ENCODE measurements around the gene FTO.

- TF ChIP-seq CTCF (IDR thresholded peaks at IDR 0.05 in 4 of 5, conservative IDR thresholded peaks at IDR 0.05 in 1 of 5) (no peak), POLR2A (IDR thresholded peaks at IDR 0.05) (no peak)
These were observed 452.4 kb downstream of the FTO start for GRCh38 chr16:54156349-54156748.

Data from gastrocnemius medialis (tissue), 4 donors.